Measurements from ENCODE around the gene ITFG2. TPM values are rescaled to one million over a fixed set of nuclear protein-coding genes. Genes with fewer than 3 reads are reported as not detected.

The ITFG2 gene
- total and polyA plus RNA-seq, 2 donors from 2014 or later, result 23.6 to 48.2 TPM

- H3K27me3 ChIP-seq (ENCODE audit: control insufficient read depth, insufficient read depth, low read length), result no peaks in the 10 kb centered on the region
- DNase-seq (peak in 1 of 5 donors; percentile 10), FAIRE-seq (no peak)
- intact Hi-C loops (cut with DNase I), result no loop called here
- H3K9ac ChIP-seq (ENCODE audit: low read length in 3 of 3), result no peak overlapping the region
- H3K27ac ChIP-seq (ENCODE audit: low read depth in 2 of 2, low read length in 2 of 2), result no peak overlapping the region
- H3K4me3 ChIP-seq (ENCODE audit: low read length in 3 of 3), result no peak overlapping the region
- no peaks in the 10 kb centered on the region for H3K9me3 ChIP-seq (ENCODE audit: control insufficient read depth in 2 of 3, insufficient read depth in 1 of 3, low read length in 3 of 3)
- H3K4me1 ChIP-seq (ENCODE audit: control insufficient read depth in 2 of 3, insufficient read depth in 2 of 3, low read depth in 1 of 3, low read length in 3 of 3), result peaks cover 9 to 31% (median 25%) of the 10 kb centered on the region in 3 donors
- peaks cover 23 to 76% (median 60%) of the 10 kb centered on the region in 3 donors for H3K36me3 ChIP-seq (ENCODE audit: control insufficient read depth in 2 of 3, insufficient read depth in 3 of 3, low read length in 3 of 3)
- TF ChIP-seq, protein P1, sequence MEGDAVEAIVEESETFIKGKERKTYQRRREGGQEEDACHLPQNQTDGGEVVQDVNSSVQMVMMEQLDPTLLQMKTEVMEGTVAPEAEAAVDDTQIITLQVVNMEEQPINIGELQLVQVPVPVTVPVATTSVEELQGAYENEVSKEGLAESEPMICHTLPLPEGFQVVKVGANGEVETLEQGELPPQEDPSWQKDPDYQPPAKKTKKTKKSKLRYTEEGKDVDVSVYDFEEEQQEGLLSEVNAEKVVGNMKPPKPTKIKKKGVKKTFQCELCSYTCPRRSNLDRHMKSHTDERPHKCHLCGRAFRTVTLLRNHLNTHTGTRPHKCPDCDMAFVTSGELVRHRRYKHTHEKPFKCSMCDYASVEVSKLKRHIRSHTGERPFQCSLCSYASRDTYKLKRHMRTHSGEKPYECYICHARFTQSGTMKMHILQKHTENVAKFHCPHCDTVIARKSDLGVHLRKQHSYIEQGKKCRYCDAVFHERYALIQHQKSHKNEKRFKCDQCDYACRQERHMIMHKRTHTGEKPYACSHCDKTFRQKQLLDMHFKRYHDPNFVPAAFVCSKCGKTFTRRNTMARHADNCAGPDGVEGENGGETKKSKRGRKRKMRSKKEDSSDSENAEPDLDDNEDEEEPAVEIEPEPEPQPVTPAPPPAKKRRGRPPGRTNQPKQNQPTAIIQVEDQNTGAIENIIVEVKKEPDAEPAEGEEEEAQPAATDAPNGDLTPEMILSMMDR (IDR thresholded peaks at IDR 0.05; ENCODE audit: borderline replicate concordance, extremely low read depth, insufficient read depth), result no peak
These were observed 12.4 kb upstream of the ITFG2 start for GRCh38 chr12:2800046-2800570.

DNA sequence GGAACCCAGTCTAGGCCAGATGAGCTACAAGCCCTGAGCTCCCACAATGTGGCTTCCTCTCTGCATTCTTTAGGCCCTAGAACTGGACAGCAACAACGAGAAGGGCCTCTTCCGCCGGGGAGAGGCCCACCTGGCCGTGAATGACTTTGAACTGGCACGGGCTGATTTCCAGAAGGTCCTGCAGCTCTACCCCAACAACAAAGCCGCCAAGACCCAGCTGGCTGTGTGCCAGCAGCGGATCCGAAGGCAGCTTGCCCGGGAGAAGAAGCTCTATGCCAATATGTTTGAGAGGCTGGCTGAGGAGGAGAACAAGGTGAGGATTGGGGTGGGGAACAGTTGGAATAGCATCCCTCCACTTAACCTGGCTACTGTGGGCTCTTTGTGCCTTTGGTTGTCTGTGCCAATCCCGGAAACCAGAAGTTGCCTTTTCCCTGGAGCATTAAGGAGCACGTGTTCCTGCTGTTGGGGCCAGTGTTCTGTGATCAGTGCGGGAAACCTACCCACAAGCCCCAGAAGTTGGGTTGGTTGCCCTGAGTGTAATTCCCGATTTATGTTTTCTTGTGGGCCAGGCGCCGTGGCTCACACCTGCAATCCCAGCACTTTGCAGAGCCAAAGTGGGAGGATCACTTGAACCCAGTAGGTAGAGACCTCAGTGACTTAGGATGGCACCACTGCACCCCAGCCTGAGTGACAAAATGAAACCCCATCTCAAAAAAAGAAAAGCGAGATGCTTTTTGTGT lies 11.3 kb upstream of the ITFG2 start:
- DNase-seq (peak in 1 of 5 donors; percentile 25), FAIRE-seq (no peak)
- intact Hi-C loops (cut with DNase I), result no loop called here
- Histone ChIP-seq H3K4me1 (ENCODE audit: control insufficient read depth in 2 of 3, insufficient read depth in 2 of 3, low read depth in 1 of 3, low read length in 3 of 3) (peaks cover 9 to 30% (median 25%) of the 10 kb centered on the region in 3 donors), H3K36me3 (ENCODE audit: control insufficient read depth in 2 of 3, insufficient read depth in 3 of 3, low read length in 3 of 3) (peaks cover 23 to 76% (median 66%) of the 10 kb centered on the region in 3 donors), H3K9me3 (ENCODE audit: control insufficient read depth in 2 of 3, insufficient read depth in 1 of 3, low read length in 3 of 3) (no peaks in the 10 kb centered on the region), H3K4me3 (ENCODE audit: low read length in 3 of 3) (no peak overlapping the region), H3K27ac (ENCODE audit: low read depth in 2 of 2, low read length in 2 of 2) (no peak overlapping the region), H3K27me3 (ENCODE audit: control insufficient read depth, insufficient read depth, low read length) (no peaks in the 10 kb centered on the region), H3K9ac (ENCODE audit: low read length in 3 of 3) (no peak overlapping the region)
- TF ChIP-seq, protein P1 (IDR thresholded peaks at IDR 0.05; ENCODE audit: borderline replicate concordance, extremely low read depth, insufficient read depth), result no peak

- intact Hi-C loops (cut with DNase I), result no loop called here
- no peak for FAIRE-seq
- DNase-seq, result no peak
- Histone ChIP-seq H3K36me3 (ENCODE audit: control insufficient read depth in 2 of 3, insufficient read depth in 3 of 3, low read length in 3 of 3) (peaks cover 12 to 54% (median 54%) of the 10 kb centered on the region in 3 donors), H3K4me1 (ENCODE audit: control insufficient read depth in 2 of 3, insufficient read depth in 2 of 3, low read depth in 1 of 3, low read length in 3 of 3) (peaks cover 5 to 14% (median 10%) of the 10 kb centered on the region in 3 donors), H3K27me3 (ENCODE audit: control insufficient read depth, insufficient read depth, low read length) (no peaks in the 10 kb centered on the region), H3K4me3 (ENCODE audit: low read length in 3 of 3) (no peak overlapping the region), H3K9ac (ENCODE audit: low read length in 3 of 3) (no peak overlapping the region), H3K27ac (ENCODE audit: low read depth in 2 of 2, low read length in 2 of 2) (no peak overlapping the region), H3K9me3 (ENCODE audit: control insufficient read depth in 2 of 3, insufficient read depth in 1 of 3, low read length in 3 of 3) (no peaks in the 10 kb centered on the region)
- TF ChIP-seq, protein P1 (IDR thresholded peaks at IDR 0.05; ENCODE audit: borderline replicate concordance, extremely low read depth, insufficient read depth), result no peak
These were observed 8.7 kb upstream of the ITFG2 start for GRCh38 chr12:2803635-2804392.

Measured in kidney (tissue), 14 donors.